Lung (tissue), 12 donors: ENCODE measurements around the gene MRPS2. TPM values are rescaled to one million over a fixed set of nuclear protein-coding genes. Genes with fewer than 3 reads are reported as not detected.

Experiments used
- ATAC-seq: fragments of 200-7000 bp; cut with Tn5 transposase; one replicate; pipeline ENCODE4 v1.9.1; 2020; ENCODE audit warnings: moderate number of reproducible peaks; ENCODE audit not compliant: insufficient read depth, low FRiP score
- DNase-seq, 3 donors: peaks; one replicate each; pipeline ENCODE4 v3.0.0-alpha.2; 2013 to 2017
- H3K27ac ChIP-seq, 2 donors: one replicate each; pipeline ENCODE4 v1.5.1; 2013; ENCODE audit warnings: mild to moderate bottlenecking in 2 of 2, moderate library complexity in 2 of 2, control low read depth in 1 of 2, inconsistent platforms in 1 of 2, low read depth in 1 of 2, low read length in 1 of 2
- H3K27me3 ChIP-seq, 3 donors: one replicate each; pipeline ENCODE4 v1.5.1; 2013; ENCODE audit warnings: low read length in 2 of 3; ENCODE audit not compliant: control insufficient read depth in 3 of 3, insufficient read depth in 3 of 3
- H3K36me3 ChIP-seq, 4 donors: one replicate each; pipeline ENCODE4 v1.5.1; 2013; ENCODE audit warnings: low read length in 4 of 4, mild to moderate bottlenecking in 1 of 4, moderate library complexity in 1 of 4; ENCODE audit not compliant: control insufficient read depth in 4 of 4, insufficient read depth in 4 of 4
- H3K4me1 ChIP-seq, 5 donors: one replicate each; pipeline ENCODE4 v1.5.1; 2013; ENCODE audit warnings: low read length in 5 of 5, mild to moderate bottlenecking in 2 of 5, moderate library complexity in 1 of 5; ENCODE audit not compliant: control insufficient read depth in 5 of 5, insufficient read depth in 5 of 5
- H3K4me3 ChIP-seq: one replicate; pipeline ENCODE4 v1.5.1; 2013; ENCODE audit warnings: mild to moderate bottlenecking, control low read depth, moderate library complexity
- H3K9ac ChIP-seq, 2 donors: one replicate each; pipeline ENCODE4 v1.5.1; 2013; ENCODE audit warnings: low read length in 2 of 2, control low read depth in 1 of 2; ENCODE audit not compliant: insufficient read depth in 1 of 2
- H3K9me3 ChIP-seq, 4 donors: one replicate each; pipeline ENCODE4 v1.5.1; 2013; ENCODE audit warnings: low read length in 3 of 4, mild to moderate bottlenecking in 1 of 4, moderate library complexity in 1 of 4; ENCODE audit not compliant: control insufficient read depth in 4 of 4, insufficient read depth in 3 of 4
- CTCF ChIP-seq: IDR thresholded peaks from 2 replicates; pipeline ENCODE4 v1.5.1; 2012; ENCODE audit warnings: mild to moderate bottlenecking; ENCODE audit errors: control extremely low read depth, extremely low read depth
- WGBS, 2 donors: extraction: QIAGEN DNeasy Blood & Tissue Kit; methylation state at CpG; one replicate each; pipeline ENCODE4 v1.1.7; 2013; 5-methylcytosine and 5-hydroxymethylcytosine counted together
- polyA plus RNA-seq, 2 donors: library from polyadenylated mRNA; stranded (reverse); fragments of 200-250 nt; gene quantifications; one replicate each; pipeline ENCODE4 v1.2.1, GENCODE V29; 2013
- total RNA-seq, 2 donors: library from RNA; depleted of rRNA in 1 of 2; stranded (reverse); fragments of >200 nt in 1 of 2; gene quantifications; one replicate each; pipeline ENCODE4 v1.2.1, GENCODE V29; 2014 to 2021
- donor health status: control.
- donor health status: control.
- donor health status: Bipolar disorder and iron deficiency.
- donor health status: healthy.
- donor health status: DM: yes; HTN: yes; CAD: no.

Gene MRPS2
- total and polyA plus RNA-seq, 4 donors: 18.2 to 42.0 (median 31.8) TPM

GRCh38 chr9:135507104-135508035, 6.9 kb downstream of the MRPS2 start:
- H3K27ac ChIP-seq: no peak overlapping the region
- no peaks in the 10 kb centered on the region for H3K27me3 ChIP-seq
- ATAC-seq (no peak), DNase-seq (peak in 1 of 3 donors; percentile 3)
- no peak for TF ChIP-seq CTCF
- H3K9me3 ChIP-seq: peaks cover 0 to 6% (median 1%) of the 10 kb centered on the region in 4 donors
- H3K4me1 ChIP-seq: peaks cover 0 to 1% (median 0%) of the 10 kb centered on the region in 5 donors
- 90 to 91% methylated on average over 23 of the region's 23 CpGs for WGBS, 2 donors
- H3K36me3 ChIP-seq: peaks cover 0 to 26% (median 8%) of the 10 kb centered on the region in 4 donors
- no peak overlapping the region for H3K4me3 ChIP-seq
- no peak overlapping the region for H3K9ac ChIP-seq

GRCh38 chr9:135508211-135508820, 7.8 kb downstream of the MRPS2 start:
- Histone ChIP-seq H3K4me1 (no peaks in the 10 kb centered on the region), H3K9me3 (peaks cover 0 to 6% (median 1%) of the 10 kb centered on the region in 4 donors), H3K27ac (no peak overlapping the region), H3K4me3 (no peak overlapping the region), H3K36me3 (peaks cover 0 to 18% (median 3%) of the 10 kb centered on the region in 4 donors), H3K27me3 (no peaks in the 10 kb centered on the region), H3K9ac (no peak overlapping the region)
- WGBS, 2 donors: 86 to 91% methylated on average over 9 of the region's 9 CpGs
- ATAC-seq (no peak), DNase-seq (peak in 1 of 3 donors; percentile 6)
- TF ChIP-seq CTCF: no peak

- no peak overlapping the region for H3K27ac ChIP-seq
- no peak for DNase-seq
- no peak for ATAC-seq
- WGBS, 2 donors: 86 to 88% methylated on average over 2 of the region's 2 CpGs
- H3K9me3 ChIP-seq: peaks cover 0 to 6% (median 1%) of the 10 kb centered on the region in 4 donors
- H3K27me3 ChIP-seq: no peaks in the 10 kb centered on the region
- no peak overlapping the region for H3K9ac ChIP-seq
- H3K4me3 ChIP-seq: no peak overlapping the region
- no peak for TF ChIP-seq CTCF
- H3K36me3 ChIP-seq: peaks cover 0 to 6% (median 0%) of the 10 kb centered on the region in 4 donors
- H3K4me1 ChIP-seq: no peaks in the 10 kb centered on the region
These were observed 9.0 kb downstream of the MRPS2 start for GRCh38 chr9:135509458-135509857.
